NB4 (cell line): ENCODE data around the gene USP9X.
"Not testable (repeated sequence)": the region's sequence is repeated elsewhere in the genome, so short reads cannot be mapped to it uniquely, and the experiment has no call there.

Source experiments
- DNase-seq: peaks from one replicate; pipeline ENCODE4 v3.0.0; 2010; ENCODE audit warnings: low read depth
- H3K4me3 ChIP-seq: one replicate; pipeline ENCODE4 v1.5.1; 2011; ENCODE audit warnings: mild to moderate bottlenecking, low read depth, low read length, moderate library complexity
- CTCF ChIP-seq: IDR thresholded peaks from one replicate; pipeline ENCODE4 v1.5.1; 2012; ENCODE audit warnings: low read depth, low read length
- MAX ChIP-seq: IDR thresholded peaks from 2 replicates; pipeline ENCODE4 v1.6.1; 2011; ENCODE audit warnings: low read depth, low read length
- MYC ChIP-seq: IDR thresholded peaks from 2 replicates; pipeline ENCODE4 v1.6.1; 2011; ENCODE audit warnings: low read depth, low read length
- POLR2A ChIP-seq: IDR thresholded peaks from 2 replicates; pipeline ENCODE4 v1.6.1; 2011; ENCODE audit warnings: mild to moderate bottlenecking; ENCODE audit not compliant: insufficient read length; ENCODE audit errors: extremely low read depth

USP9X gene

GRCh38 chrX:41110801-41111625 is 25.8 kb downstream of the USP9X start:
- TF ChIP-seq MAX (no peak), CTCF (no peak), POLR2A (no peak), MYC (no peak)
- no peak overlapping the region for H3K4me3 ChIP-seq
- peak; percentile 3 for DNase-seq

- not testable (repeated sequence) for H3K4me3 ChIP-seq
- peak; percentile 29 for TF ChIP-seq CTCF
- peak; percentile 43 for DNase-seq
Observed at GRCh38 chrX:41115104-41115425, 29.8 kb downstream of the USP9X start.

GRCh38 chrX:41116948-41117347 is 31.7 kb downstream of the USP9X start:
- no peak for TF ChIP-seq CTCF
- no peak for DNase-seq
- H3K4me3 ChIP-seq, result no peak overlapping the region

GRCh38 chrX:41118156-41118555 is 32.9 kb downstream of the USP9X start:
- TF ChIP-seq MYC (no peak), CTCF (no peak), MAX (no peak), POLR2A (no peak)
- no peak overlapping the region for H3K4me3 ChIP-seq
- no peak for DNase-seq

- no peak overlapping the region for H3K4me3 ChIP-seq
- TF ChIP-seq MYC (no peak), MAX (no peak), CTCF (no peak), POLR2A (no peak)
- DNase-seq, result no peak
Observed at GRCh38 chrX:41119803-41120202, 34.6 kb downstream of the USP9X start.

- H3K4me3 ChIP-seq, result no peak overlapping the region
- no peak for DNase-seq
- no peak for TF ChIP-seq MAX
- no peak for TF ChIP-seq MYC
- TF ChIP-seq CTCF, result no peak
- TF ChIP-seq POLR2A, result no peak
Observed at GRCh38 chrX:41121766-41122165, 36.5 kb downstream of the USP9X start.
